ENCODE data around the gene FMO5.

FMO5 gene

DNA sequence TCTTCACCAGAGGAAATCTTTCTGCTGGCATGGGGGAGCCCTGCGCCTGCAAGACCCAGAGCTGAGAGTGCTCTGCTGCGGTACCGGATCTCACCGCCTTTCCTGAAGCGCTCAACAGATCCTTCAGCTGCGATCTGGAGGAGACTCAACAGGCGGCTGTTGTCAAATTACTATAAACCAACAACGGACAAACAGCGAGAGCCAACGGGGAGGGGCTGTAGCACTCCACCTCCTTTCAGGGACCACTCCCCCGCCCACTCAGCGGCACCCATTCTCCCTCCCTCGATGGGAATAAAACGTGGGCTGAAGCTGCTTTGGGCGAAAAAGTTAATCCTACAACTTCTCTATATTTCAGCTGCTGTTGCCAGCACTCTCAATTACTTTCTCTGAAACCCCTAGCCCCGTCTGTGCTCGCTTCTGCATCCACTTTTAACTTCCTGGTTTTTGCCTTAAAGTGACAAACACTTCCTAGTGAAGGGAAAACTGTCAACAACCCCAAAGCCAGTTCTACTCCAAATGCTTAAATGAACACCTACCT is at the start of gene FMO5:
Gene FMO5, minus strand, starts transcription at position 147 of the 538 bp plus-strand sequence. CDS start 310 bp downstream, outside the sequence.
- Histone ChIP-seq H3K36me3 (ENCODE audit: control insufficient read depth, insufficient read depth, low read length) (no peaks in the 10 kb centered on the region), H3K9ac (ENCODE audit: low read length) (no peak within 1 kb of the TSS), H3K4me1 (ENCODE audit: control insufficient read depth, insufficient read depth, low read length) (peaks cover 7% of the 10 kb centered on the region), H3K27me3 (ENCODE audit: control insufficient read depth, insufficient read depth, low read length) (peaks cover 15% of the 10 kb centered on the region), H3K9me3 (ENCODE audit: control insufficient read depth, insufficient read depth, low read depth, low read length) (no peaks in the 10 kb centered on the region), H3K4me3 (ENCODE audit: low read depth, low read length) (peak within 1 kb of the TSS; percentile 65), H3K27ac (ENCODE audit: low read depth, low read length) (no peak within 1 kb of the TSS)

DNA sequence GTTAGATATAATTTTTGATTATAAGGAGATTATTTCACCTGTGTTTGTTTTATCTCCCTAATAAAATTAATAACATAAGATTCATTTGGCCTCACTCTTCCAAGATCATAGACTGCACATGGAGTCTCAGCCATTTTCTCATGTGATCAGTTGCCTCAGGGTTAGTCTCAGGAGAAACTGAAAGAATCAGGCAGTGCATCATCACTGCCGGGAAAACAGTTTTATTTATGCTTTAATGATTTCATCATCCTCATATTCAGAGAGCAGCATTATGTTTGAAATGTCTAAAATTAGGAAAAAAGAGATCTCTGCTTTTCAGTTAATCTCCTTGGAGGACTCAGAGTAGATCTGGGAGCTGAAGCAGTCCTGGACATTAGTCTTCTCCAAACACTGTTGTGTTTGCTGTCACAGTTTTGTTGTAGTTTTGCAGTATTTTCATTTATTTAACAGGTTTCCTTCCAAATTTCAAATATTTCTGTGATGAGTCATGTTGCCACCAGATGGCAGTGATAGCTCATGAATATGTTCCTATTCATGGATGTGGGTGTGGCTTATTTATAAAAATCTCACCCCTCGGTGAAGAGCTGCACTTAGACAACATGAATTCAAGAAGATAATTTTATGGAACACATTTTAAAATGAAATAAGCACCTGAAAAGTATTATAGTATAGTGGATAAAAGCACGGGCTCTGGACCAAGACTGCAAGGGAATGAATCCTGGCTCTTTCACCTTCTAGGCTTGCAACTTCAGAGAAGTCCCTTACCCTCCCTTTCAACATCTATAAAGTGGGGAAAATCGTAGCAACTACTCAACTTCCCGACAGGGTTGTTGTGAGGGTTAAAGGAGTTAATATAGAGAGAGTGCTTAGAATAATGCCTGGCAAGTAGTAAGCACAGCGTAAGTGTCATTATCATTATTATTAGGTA is 48.5 kb upstream of the FMO5 start:
- Histone ChIP-seq H3K27ac (ENCODE audit: low read depth, low read length) (no peak overlapping the region), H3K9ac (ENCODE audit: low read length) (no peak overlapping the region), H3K4me1 (ENCODE audit: control insufficient read depth, insufficient read depth, low read length) (0 out of 2 replicates have a peak, but pooled peaks cover 3% of the 10 kb centered on the region), H3K27me3 (ENCODE audit: control insufficient read depth, insufficient read depth, low read length) (no peaks in the 10 kb centered on the region), H3K9me3 (ENCODE audit: control insufficient read depth, insufficient read depth, low read depth, low read length) (no peaks in the 10 kb centered on the region), H3K36me3 (ENCODE audit: control insufficient read depth, insufficient read depth, low read length) (peaks cover 89% of the 10 kb centered on the region), H3K4me3 (ENCODE audit: low read depth, low read length) (no peak overlapping the region)

DNA sequence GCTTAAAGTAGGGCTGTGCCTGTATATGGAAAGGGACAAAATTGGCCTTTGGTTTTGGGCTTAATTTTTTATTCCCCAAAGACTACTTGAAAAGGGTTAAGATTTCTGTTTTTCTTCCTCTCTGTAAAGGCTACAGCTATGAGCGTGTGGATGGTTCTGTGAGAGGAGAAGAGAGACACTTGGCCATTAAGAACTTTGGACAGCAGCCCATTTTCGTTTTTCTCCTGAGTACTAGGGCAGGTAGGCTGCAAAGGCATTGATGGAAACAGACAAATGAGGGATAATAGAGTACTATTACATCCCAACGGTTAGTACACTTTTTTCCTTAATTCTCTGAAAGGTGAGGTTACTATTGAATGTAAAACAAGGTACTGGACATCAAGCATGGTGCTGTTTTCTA is 46.9 kb upstream of the FMO5 start:
- H3K36me3 ChIP-seq (ENCODE audit: control insufficient read depth, insufficient read depth, low read length) = peaks cover 92% of the 10 kb centered on the region
- H3K9ac ChIP-seq (ENCODE audit: low read length) = no peak overlapping the region
- no peaks in the 10 kb centered on the region for H3K9me3 ChIP-seq (ENCODE audit: control insufficient read depth, insufficient read depth, low read depth, low read length)
- no peak overlapping the region for H3K4me3 ChIP-seq (ENCODE audit: low read depth, low read length)
- H3K4me1 ChIP-seq (ENCODE audit: control insufficient read depth, insufficient read depth, low read length) = 0 out of 2 replicates have a peak, but pooled peaks cover 3% of the 10 kb centered on the region
- no peak overlapping the region for H3K27ac ChIP-seq (ENCODE audit: low read depth, low read length)
- H3K27me3 ChIP-seq (ENCODE audit: control insufficient read depth, insufficient read depth, low read length) = no peaks in the 10 kb centered on the region

- H3K9me3 ChIP-seq (ENCODE audit: control insufficient read depth, insufficient read depth, low read depth, low read length) = no peaks in the 10 kb centered on the region
- no peak overlapping the region for H3K4me3 ChIP-seq (ENCODE audit: low read depth, low read length)
- H3K27ac ChIP-seq (ENCODE audit: low read depth, low read length) = no peak overlapping the region
- no peaks in the 10 kb centered on the region for H3K27me3 ChIP-seq (ENCODE audit: control insufficient read depth, insufficient read depth, low read length)
- H3K4me1 ChIP-seq (ENCODE audit: control insufficient read depth, insufficient read depth, low read length) = 0 out of 2 replicates have a peak, but pooled peaks cover 3% of the 10 kb centered on the region
- H3K9ac ChIP-seq (ENCODE audit: low read length) = no peak overlapping the region
- peaks cover 92% of the 10 kb centered on the region for H3K36me3 ChIP-seq (ENCODE audit: control insufficient read depth, insufficient read depth, low read length)
These were observed 45.6 kb upstream of the FMO5 start for GRCh38 chr1:147270721-147271120.

DNA sequence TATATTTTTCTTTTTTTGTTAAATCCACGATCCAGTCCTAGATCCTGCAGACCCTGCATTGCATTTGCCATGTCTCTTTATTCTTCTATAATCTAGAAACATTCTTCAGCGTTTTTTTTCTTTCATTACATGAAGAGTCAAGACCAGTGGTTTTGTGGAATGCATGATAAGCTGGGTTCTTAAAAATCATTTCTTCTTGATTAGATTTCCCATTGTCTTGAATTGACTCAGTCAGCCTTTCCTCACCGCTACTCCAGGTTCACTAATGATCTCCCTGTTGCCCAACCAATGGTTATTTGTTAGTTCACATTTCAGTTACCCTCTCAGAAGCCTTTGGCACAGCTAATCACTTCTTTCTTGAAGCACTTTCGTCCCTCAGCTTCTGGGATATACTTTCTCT is 42.6 kb upstream of the FMO5 start:
- no peaks in the 10 kb centered on the region for H3K4me1 ChIP-seq (ENCODE audit: control insufficient read depth, insufficient read depth, low read length)
- no peaks in the 10 kb centered on the region for H3K27me3 ChIP-seq (ENCODE audit: control insufficient read depth, insufficient read depth, low read length)
- peaks cover 93% of the 10 kb centered on the region for H3K36me3 ChIP-seq (ENCODE audit: control insufficient read depth, insufficient read depth, low read length)
- no peak overlapping the region for H3K27ac ChIP-seq (ENCODE audit: low read depth, low read length)
- H3K9ac ChIP-seq (ENCODE audit: low read length) = no peak overlapping the region
- H3K9me3 ChIP-seq (ENCODE audit: control insufficient read depth, insufficient read depth, low read depth, low read length) = no peaks in the 10 kb centered on the region
- H3K4me3 ChIP-seq (ENCODE audit: low read depth, low read length) = no peak overlapping the region

DNA sequence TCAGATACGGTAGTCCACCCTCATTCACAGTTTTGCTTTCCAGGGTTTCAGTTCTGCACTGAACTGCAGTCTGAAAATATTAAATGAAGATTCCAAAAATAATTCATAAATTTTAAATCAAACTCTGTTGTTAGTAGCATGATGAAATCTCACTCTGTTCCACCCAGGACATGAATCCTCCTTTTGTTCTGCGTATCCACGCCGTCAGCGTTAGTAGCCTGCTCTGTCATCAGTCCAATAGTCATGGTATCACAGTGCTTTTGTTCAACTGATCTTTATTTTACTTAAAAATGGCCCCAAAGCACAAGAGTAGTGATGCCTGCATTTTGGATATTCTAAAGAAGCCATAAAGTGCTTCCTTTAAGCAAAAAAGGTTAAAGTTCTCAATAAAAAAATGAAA is 41.2 kb upstream of the FMO5 start:
- no peak overlapping the region for H3K9ac ChIP-seq (ENCODE audit: low read length)
- no peak overlapping the region for H3K4me3 ChIP-seq (ENCODE audit: low read depth, low read length)
- no peak overlapping the region for H3K27ac ChIP-seq (ENCODE audit: low read depth, low read length)
- H3K4me1 ChIP-seq (ENCODE audit: control insufficient read depth, insufficient read depth, low read length) = no peaks in the 10 kb centered on the region
- no peaks in the 10 kb centered on the region for H3K27me3 ChIP-seq (ENCODE audit: control insufficient read depth, insufficient read depth, low read length)
- H3K36me3 ChIP-seq (ENCODE audit: control insufficient read depth, insufficient read depth, low read length) = peaks cover 92% of the 10 kb centered on the region
- no peaks in the 10 kb centered on the region for H3K9me3 ChIP-seq (ENCODE audit: control insufficient read depth, insufficient read depth, low read depth, low read length)

DNA sequence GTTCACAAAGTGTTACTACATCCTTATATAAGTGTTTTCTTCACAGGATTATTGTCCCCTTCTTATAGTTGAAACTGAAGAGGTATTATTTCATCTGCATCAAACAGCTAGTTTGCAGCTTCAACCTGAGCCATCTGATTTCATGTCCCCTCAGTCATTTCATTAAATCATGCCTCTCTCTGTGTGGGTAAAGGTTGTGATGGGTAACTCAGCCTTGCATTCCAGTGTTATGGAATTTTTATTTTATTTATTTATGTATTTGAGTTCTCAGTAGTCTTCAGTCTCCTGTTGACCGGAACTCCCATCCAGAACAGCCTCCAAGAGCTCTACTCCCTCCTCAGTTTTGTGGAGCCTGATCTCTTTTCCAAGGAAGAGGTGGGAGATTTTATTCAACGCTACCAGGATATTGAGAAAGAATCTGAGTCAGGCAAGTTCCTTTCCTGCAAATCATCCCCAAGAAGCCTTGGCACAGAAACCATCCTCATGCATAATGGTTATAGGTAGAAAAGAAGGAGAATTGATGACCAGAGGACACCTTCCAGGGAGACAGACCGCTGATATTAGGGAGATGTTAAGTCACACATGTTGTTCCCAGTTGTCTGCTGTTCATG is 39.1 kb upstream of the FMO5 start:
- Histone ChIP-seq H3K9me3 (ENCODE audit: control insufficient read depth, insufficient read depth, low read depth, low read length) (no peaks in the 10 kb centered on the region), H3K27me3 (ENCODE audit: control insufficient read depth, insufficient read depth, low read length) (no peaks in the 10 kb centered on the region), H3K27ac (ENCODE audit: low read depth, low read length) (no peak overlapping the region), H3K9ac (ENCODE audit: low read length) (no peak overlapping the region), H3K4me1 (ENCODE audit: control insufficient read depth, insufficient read depth, low read length) (no peaks in the 10 kb centered on the region), H3K36me3 (ENCODE audit: control insufficient read depth, insufficient read depth, low read length) (peaks cover 93% of the 10 kb centered on the region), H3K4me3 (ENCODE audit: low read depth, low read length) (no peak overlapping the region)

DNA sequence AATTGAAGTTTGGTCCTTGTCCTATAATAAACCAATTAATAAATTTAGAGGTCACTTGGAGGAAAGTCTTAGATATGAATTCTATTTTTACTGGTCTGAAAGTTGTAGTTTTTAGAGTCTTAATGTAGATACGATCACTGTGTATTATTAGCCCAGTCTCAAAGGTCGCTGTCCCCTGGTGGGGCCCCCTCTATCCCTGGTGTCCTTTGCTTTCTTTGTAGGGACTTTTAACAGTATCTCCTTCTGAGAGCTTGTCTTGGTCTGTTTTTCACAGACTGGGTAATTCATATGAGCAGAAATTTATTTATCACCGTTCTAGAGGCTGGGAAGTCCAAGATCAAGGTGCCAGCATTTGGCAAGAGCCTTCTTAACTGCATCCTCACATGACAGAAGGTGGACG is 35.8 kb upstream of the FMO5 start:
- Histone ChIP-seq H3K4me3 (ENCODE audit: low read depth, low read length) (no peak overlapping the region), H3K27me3 (ENCODE audit: control insufficient read depth, insufficient read depth, low read length) (no peaks in the 10 kb centered on the region), H3K9ac (ENCODE audit: low read length) (no peak overlapping the region), H3K27ac (ENCODE audit: low read depth, low read length) (no peak overlapping the region), H3K4me1 (ENCODE audit: control insufficient read depth, insufficient read depth, low read length) (no peaks in the 10 kb centered on the region), H3K36me3 (ENCODE audit: control insufficient read depth, insufficient read depth, low read length) (peaks cover 86% of the 10 kb centered on the region), H3K9me3 (ENCODE audit: control insufficient read depth, insufficient read depth, low read depth, low read length) (no peaks in the 10 kb centered on the region)

GRCh38 chr1:147252540-147252939 is 27.4 kb upstream of the FMO5 start:
- no peak overlapping the region for H3K4me3 ChIP-seq (ENCODE audit: low read depth, low read length)
- no peak overlapping the region for H3K27ac ChIP-seq (ENCODE audit: low read depth, low read length)
- no peaks in the 10 kb centered on the region; the same call in 1 of the 2 replicates for H3K9me3 ChIP-seq (ENCODE audit: control insufficient read depth, insufficient read depth, low read depth, low read length)
- H3K9ac ChIP-seq (ENCODE audit: low read length) = no peak overlapping the region
- H3K27me3 ChIP-seq (ENCODE audit: control insufficient read depth, insufficient read depth, low read length) = no peaks in the 10 kb centered on the region
- peaks cover 7% of the 10 kb centered on the region; the same call in 1 of the 2 replicates for H3K4me1 ChIP-seq (ENCODE audit: control insufficient read depth, insufficient read depth, low read length)
- H3K36me3 ChIP-seq (ENCODE audit: control insufficient read depth, insufficient read depth, low read length) = peaks cover 29% of the 10 kb centered on the region

GRCh38 chr1:147247656-147248238 is 22.6 kb upstream of the FMO5 start:
- H3K9ac ChIP-seq (ENCODE audit: low read length) = no peak overlapping the region
- H3K27ac ChIP-seq (ENCODE audit: low read depth, low read length) = no peak overlapping the region
- no peak overlapping the region for H3K4me3 ChIP-seq (ENCODE audit: low read depth, low read length)
- peaks cover 7% of the 10 kb centered on the region for H3K36me3 ChIP-seq (ENCODE audit: control insufficient read depth, insufficient read depth, low read length)
- H3K9me3 ChIP-seq (ENCODE audit: control insufficient read depth, insufficient read depth, low read depth, low read length) = peaks cover 2% of the 10 kb centered on the region; the same call in 1 of the 2 replicates
- H3K27me3 ChIP-seq (ENCODE audit: control insufficient read depth, insufficient read depth, low read length) = no peaks in the 10 kb centered on the region
- H3K4me1 ChIP-seq (ENCODE audit: control insufficient read depth, insufficient read depth, low read length) = peaks cover 14% of the 10 kb centered on the region; the same call in 1 of the 2 replicates

Measured in HUES6 (cell line).